Measurements from ENCODE around the gene EIF4G3.
"Not testable (repeated sequence)": the region's sequence is repeated elsewhere in the genome, so short reads cannot be mapped to it uniquely, and the experiment has no call there.

DNA sequence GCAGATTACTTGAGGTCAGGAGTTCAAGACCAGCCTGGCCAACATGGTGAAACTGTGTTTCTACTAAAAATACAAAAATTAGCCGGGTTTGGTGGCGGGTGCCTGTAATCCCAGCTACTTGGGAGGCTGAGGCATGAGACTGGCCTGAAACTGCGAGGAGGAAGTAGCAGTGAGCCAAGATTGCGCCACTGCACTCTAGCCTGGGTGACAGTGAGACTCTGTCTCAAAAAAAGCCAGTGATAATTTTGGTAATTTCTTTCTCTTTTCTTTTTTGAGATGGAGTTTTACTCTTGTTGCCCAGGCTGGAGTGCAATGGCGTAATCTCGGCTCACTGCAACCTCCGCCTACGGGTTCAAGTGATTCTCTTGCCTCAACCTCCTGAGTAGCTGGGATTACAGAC is 324.9 kb downstream of the EIF4G3 start:
- TF ChIP-seq, protein P1, sequence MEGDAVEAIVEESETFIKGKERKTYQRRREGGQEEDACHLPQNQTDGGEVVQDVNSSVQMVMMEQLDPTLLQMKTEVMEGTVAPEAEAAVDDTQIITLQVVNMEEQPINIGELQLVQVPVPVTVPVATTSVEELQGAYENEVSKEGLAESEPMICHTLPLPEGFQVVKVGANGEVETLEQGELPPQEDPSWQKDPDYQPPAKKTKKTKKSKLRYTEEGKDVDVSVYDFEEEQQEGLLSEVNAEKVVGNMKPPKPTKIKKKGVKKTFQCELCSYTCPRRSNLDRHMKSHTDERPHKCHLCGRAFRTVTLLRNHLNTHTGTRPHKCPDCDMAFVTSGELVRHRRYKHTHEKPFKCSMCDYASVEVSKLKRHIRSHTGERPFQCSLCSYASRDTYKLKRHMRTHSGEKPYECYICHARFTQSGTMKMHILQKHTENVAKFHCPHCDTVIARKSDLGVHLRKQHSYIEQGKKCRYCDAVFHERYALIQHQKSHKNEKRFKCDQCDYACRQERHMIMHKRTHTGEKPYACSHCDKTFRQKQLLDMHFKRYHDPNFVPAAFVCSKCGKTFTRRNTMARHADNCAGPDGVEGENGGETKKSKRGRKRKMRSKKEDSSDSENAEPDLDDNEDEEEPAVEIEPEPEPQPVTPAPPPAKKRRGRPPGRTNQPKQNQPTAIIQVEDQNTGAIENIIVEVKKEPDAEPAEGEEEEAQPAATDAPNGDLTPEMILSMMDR (conservative IDR thresholded peaks at IDR 0.05; ENCODE audit: low read depth, low read length) = not testable (repeated sequence)
- not testable (repeated sequence) for TF ChIP-seq EZH2 (IDR thresholded peaks at IDR 0.05; ENCODE audit: borderline replicate concordance, low read depth, low read length, poor library complexity, severe bottlenecking)

All from A673 (cell line).